T-cell (primary cell): ENCODE results near the gene ARL13B. TPM values are rescaled to one million over a fixed set of nuclear protein-coding genes. Genes with fewer than 3 reads are reported as not detected.
A peak's percentile ranks its signal among the peaks of the same experiment; 100 is the strongest.
"Not testable (repeated sequence)": the region's sequence is repeated elsewhere in the genome, so short reads cannot be mapped to it uniquely, and the experiment has no call there.

ENCODE experiments used
- ATAC-seq, 4 experiments: fragments of 200-7000 bp in 3 of 4; fragments of 150-1000 bp in 1 of 4; cut with Tn5 transposase; replicated peaks in 1 of 4; 1 replicate in 3 of 4; 2 replicates in 1 of 4; pipeline ENCODE4 v1.10.0; 2021; ENCODE audit warnings: moderate library complexity in 3 of 4, mild to moderate bottlenecking in 2 of 4, moderate number of reproducible peaks in 1 of 4
- CTCF ChIA-PET, 2 donors: fragments of 300-600 bp; sonication (Branson Sonifier 250); formaldehyde crosslinking; loops; one replicate each; lab custom pipeline; 2022; ENCODE audit warnings: antibody characterized with exemption in 2 of 2; lab: Charles Lee
- POLR2A ChIA-PET, 2 donors: fragments of 300-600 bp; sonication (Branson Sonifier 250); formaldehyde crosslinking; loops; one replicate each; lab custom pipeline; 2022; ENCODE audit warnings: antibody characterized with exemption in 2 of 2; lab: Charles Lee
- DNase-seq, 35 experiments: peaks; one replicate each; pipeline versions ENCODE4 v3.0.0 to v3.0.0-alpha.2; 2013 to 2023
- H3K27ac ChIP-seq: one replicate; pipeline ENCODE4 v1.5.1; 2013; ENCODE audit warnings: low read length
- H3K27me3 ChIP-seq, 2 experiments: replicated peaks in 1 of 2; 1 replicate in 1 of 2; 2 replicates in 1 of 2; pipeline versions ENCODE4 v1.6.1 to v1.7.0; 2013; ENCODE audit warnings: low read length in 1 of 2, mixed read lengths in 1 of 2; ENCODE audit not compliant: control insufficient read depth in 2 of 2, insufficient read depth in 2 of 2; ENCODE audit errors: extremely low read depth in 1 of 2
- H3K36me3 ChIP-seq, 2 donors: 1 replicate in 1 of 2; 2 replicates in 1 of 2; pipeline versions ENCODE4 v1.6.1 to v1.7.0; 2013; ENCODE audit warnings: low read length in 1 of 2; ENCODE audit not compliant: control insufficient read depth in 2 of 2, insufficient read depth in 1 of 2; ENCODE audit errors: extremely low read depth in 1 of 2
- H3K4me1 ChIP-seq, 2 experiments: 1 replicate in 1 of 2; 2 replicates in 1 of 2; pipeline versions ENCODE4 v1.6.1 to v1.7.0; 2013; ENCODE audit warnings: low read length in 2 of 2, mixed read lengths in 1 of 2; ENCODE audit not compliant: insufficient read depth in 2 of 2, control insufficient read depth in 1 of 2; ENCODE audit errors: extremely low read depth in 1 of 2
- H3K4me3 ChIP-seq, 2 donors: 1 replicate in 1 of 2; 2 replicates in 1 of 2; pipeline versions ENCODE4 v1.5.1 to v1.7.0; 2013; ENCODE audit warnings: mild to moderate bottlenecking in 2 of 2, low read length in 1 of 2, moderate library complexity in 1 of 2; ENCODE audit not compliant: control insufficient read depth in 1 of 2; ENCODE audit errors: extremely low read depth in 1 of 2
- H3K9me3 ChIP-seq: 2 replicates; pipeline ENCODE4 v1.7.0; 2013
- H3K27ac Mint-ChIP-seq, 2 donors: one replicate each; pipeline ENCODE4 v1.8.0; 2020 to 2021; ENCODE audit warnings: mild to moderate bottlenecking in 2 of 2, mixed read lengths in 2 of 2
- H3K27me3 Mint-ChIP-seq, 2 donors: one replicate each; pipeline ENCODE4 v1.8.0; 2021 to 2022; ENCODE audit warnings: mixed read lengths in 2 of 2
- H3K36me3 Mint-ChIP-seq: one replicate; pipeline ENCODE4 v1.8.0; 2021; ENCODE audit warnings: mixed read lengths
- H3K4me1 Mint-ChIP-seq, 3 donors: one replicate each; pipeline ENCODE4 v1.8.0; 2020 to 2022; ENCODE audit warnings: mixed read lengths in 3 of 3, mild to moderate bottlenecking in 1 of 3
- H3K4me3 Mint-ChIP-seq, 3 donors: one replicate each; pipeline ENCODE4 v1.8.0; 2020 to 2022; ENCODE audit warnings: mild to moderate bottlenecking in 3 of 3, mixed read lengths in 3 of 3, moderate library complexity in 3 of 3
- H3K9me3 Mint-ChIP-seq, 3 donors: one replicate each; pipeline ENCODE4 v1.8.0; 2020 to 2022; ENCODE audit warnings: mixed read lengths in 3 of 3
- WGBS: methylation state at CpG from one replicate; pipeline ENCODE4 v1.1.5; 2013; ENCODE audit warnings: missing lambda C conversion rate; ENCODE audit not compliant: insufficient coverage; 5-methylcytosine and 5-hydroxymethylcytosine counted together
- total RNA-seq, 35 experiments: library from RNA in 6 of 35; stranded (reverse) in 6 of 35; fragments of 120-200 nt in 1 of 35; gene quantifications; one replicate each; pipeline versions ENCODE4 v1.2.1 to v1.2.4 and lab custom pipeline; 2013 to 2026

The ARL13B gene
- total RNA-seq (10 to 100 TPM in 1 of 5 donors, 1 to 10 TPM in 4; 6.0 to 11.5 (median 9.2) TPM), total RNA-seq (lab: John Stamatoyannopoulos, UW) (8.3 to 33.9 (median 14.5) reads per million in 29 experiments)
- total RNA-seq (2013), result 7.0 TPM

DNA sequence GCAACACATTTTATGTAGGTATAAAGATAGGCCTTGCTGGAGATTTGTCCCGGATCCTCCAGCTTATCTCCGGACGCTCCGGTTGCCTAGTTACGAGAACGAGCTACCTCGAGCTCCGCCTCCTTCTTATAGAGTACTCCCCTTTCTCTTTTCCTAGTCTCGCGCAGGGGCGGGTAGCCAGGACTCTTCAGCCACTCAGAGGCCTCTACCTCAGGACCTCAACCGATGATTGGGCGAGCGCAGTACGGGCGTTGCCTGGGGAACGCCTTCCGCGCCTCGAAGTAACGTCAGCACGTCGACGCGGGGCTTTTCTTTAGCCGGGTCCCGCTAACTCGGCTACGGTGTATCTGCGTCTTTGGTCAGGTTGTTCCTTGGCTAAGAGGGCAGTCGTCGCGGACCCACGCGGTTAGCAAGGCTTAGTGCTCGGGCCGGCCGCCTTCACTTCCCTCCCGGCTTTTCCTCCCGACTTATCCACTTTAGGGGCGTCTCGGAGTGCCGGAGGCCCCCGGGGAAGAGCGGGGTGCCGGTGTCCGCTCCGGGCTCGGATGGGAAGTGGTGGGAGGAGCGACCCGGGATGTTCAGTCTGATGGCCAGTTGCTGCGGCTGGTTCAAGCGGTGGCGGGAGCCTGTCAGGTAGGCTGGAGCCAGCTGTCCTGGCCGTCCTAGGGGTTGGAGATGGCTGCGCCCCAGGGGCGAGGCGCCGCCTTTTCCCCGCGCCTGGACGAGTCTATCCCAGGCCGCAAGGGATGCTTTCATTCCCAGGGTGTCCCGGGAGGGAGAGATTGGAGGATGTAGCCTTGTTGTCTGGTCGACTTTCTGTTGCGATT is at the start of gene ARL13B:
ARL13B (plus strand) TSS at position 306 of the 827 bp plus-strand sequence; CDS start at position 575, 269 bp downstream.
- peaks cover 21 to 23% (median 23%) of the 10 kb centered on the region in 3 donors for H3K4me1 Mint-ChIP-seq
- H3K27ac Mint-ChIP-seq, result peak within 1 kb of the TSS; percentile 71 to 88
- ChIA-PET CTCF (interaction anchor here (0.6 to 1.5 kb wide), 7 partner anchors 13 to 90 kb away, joined by 3 to 12 read pairs (median 5); partner anchors contain the start of genes DHFR2 (in 1 of the 2) and NSUN3 (in 1 of the 2)), POLR2A (interaction anchor here (0.6 to 1.5 kb wide), 6 partner anchors 11 to 286 kb away, joined by 3 to 21 read pairs (median 3); partner anchors contain the start of genes DHFR2 (in 1 of the 2) and NSUN3 (in 1 of the 2))
- H3K27me3 Mint-ChIP-seq, result no peaks in the 10 kb centered on the region
- H3K4me3 Mint-ChIP-seq, result peak within 1 kb of the TSS; percentile 84 to 89 (median 87)
- Histone ChIP-seq H3K36me3 (no peaks in the 10 kb centered on the region), H3K4me3 (peak within 1 kb of the TSS; percentile 87 to 89), H3K9me3 (no peaks in the 10 kb centered on the region), H3K4me1 (peaks cover 8 to 9% of the 10 kb centered on the region in 2 experiments), H3K27me3 (no peaks in the 10 kb centered on the region), H3K27ac (peak within 1 kb of the TSS; percentile 83)
- DNase-seq (peak; percentile 81 to 97 (median 93)), ATAC-seq (peak; percentile 100)
- no peaks in the 10 kb centered on the region for H3K36me3 Mint-ChIP-seq
- WGBS, result under 1% methylated on average over 49 of the region's 66 CpGs
- H3K9me3 Mint-ChIP-seq, result no peaks in the 10 kb centered on the region

DNA sequence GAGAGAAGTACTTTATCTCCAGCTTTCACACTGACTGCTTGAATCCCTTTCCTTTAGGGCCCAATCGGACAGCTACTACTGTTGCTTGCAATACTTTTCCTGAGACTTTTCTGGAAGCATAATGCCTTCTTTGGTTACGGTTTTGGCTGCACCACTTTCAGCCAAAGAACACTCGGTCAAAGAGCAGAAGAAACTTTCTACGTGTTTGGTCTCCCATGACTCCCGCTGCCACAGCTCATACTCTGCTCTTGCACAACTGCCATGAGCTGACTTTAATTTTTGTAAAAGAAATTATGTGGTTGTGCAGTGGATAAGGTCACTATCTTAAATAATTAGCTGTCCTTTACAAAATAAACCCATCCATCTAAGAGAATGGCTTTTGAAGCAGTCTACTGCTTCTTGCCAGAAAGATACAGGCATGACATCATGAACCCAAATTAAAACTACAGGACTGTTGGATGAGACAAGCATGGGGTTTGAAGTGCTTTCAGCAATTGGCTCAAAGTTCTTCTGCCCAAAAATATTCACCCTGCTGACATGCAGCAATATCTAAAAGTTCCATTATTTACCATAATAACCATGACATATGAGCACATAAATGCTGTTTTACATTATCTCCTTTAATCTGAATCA is 48.2 kb upstream of the ARL13B start:
- Mint-ChIP-seq H3K4me3 (no peak overlapping the region), H3K9me3 (no peaks in the 10 kb centered on the region), H3K27ac (no peak overlapping the region), H3K27me3 (no peaks in the 10 kb centered on the region), H3K36me3 (no peaks in the 10 kb centered on the region), H3K4me1 (no peaks in the 10 kb centered on the region)
- peaks cover 0 to 6% of the 10 kb centered on the region in 2 experiments for H3K27me3 ChIP-seq
- no peaks in the 10 kb centered on the region for H3K9me3 ChIP-seq
- CTCF ChIA-PET, result no interaction called here
- H3K36me3 ChIP-seq, result no peaks in the 10 kb centered on the region
- no peaks in the 10 kb centered on the region for H3K4me1 ChIP-seq
- H3K4me3 ChIP-seq, result no peak overlapping the region
- H3K27ac ChIP-seq, result no peak overlapping the region
- DNase-seq (no peak), ATAC-seq (no peak)
- WGBS, result 85% methylated on average over 3 of the region's 5 CpGs
- POLR2A ChIA-PET, result no interaction called here

DNA sequence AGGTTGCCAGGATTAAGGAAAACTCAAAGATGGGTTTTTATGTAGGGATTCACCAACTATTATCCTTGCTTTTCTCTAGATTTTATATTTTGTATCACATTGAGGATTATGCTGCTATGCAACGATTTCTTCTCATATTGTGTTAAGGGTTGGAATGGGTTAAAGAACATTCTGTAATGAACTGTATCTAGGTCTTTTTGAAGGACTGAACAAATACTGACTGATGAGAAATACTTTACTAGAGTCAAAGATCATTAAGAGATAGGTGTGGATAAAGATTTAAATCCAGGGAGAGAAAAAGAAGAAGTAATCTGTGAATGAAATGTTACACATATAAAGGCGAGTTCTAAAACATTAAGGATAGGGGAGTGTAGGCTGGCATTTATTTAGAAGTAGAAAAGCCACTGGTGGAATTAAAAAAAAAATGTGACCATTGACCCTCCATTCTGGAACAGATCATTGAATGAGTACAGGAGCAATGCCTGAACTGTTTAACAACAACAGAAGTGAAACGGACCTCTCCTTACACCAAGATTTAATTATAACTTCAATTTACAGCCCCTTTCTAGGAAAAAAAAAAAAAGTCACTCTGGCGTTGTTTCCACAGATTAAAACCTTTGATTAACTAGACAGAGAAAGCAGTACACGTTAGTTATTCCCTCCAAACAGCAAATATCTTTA is 45.4 kb upstream of the ARL13B start:
- CTCF ChIA-PET, result no interaction called here
- Mint-ChIP-seq H3K4me3 (no peak overlapping the region), H3K36me3 (no peaks in the 10 kb centered on the region), H3K27me3 (no peaks in the 10 kb centered on the region), H3K4me1 (no peaks in the 10 kb centered on the region), H3K27ac (no peak overlapping the region), H3K9me3 (no peaks in the 10 kb centered on the region)
- no peaks in the 10 kb centered on the region for H3K9me3 ChIP-seq
- POLR2A ChIA-PET, result no interaction called here
- no peak overlapping the region for H3K4me3 ChIP-seq
- ATAC-seq (no peak), DNase-seq (no peak)
- H3K4me1 ChIP-seq, result no peaks in the 10 kb centered on the region
- H3K36me3 ChIP-seq, result no peaks in the 10 kb centered on the region
- no peak overlapping the region for H3K27ac ChIP-seq
- WGBS, result 89% methylated on average over 2 of the region's 5 CpGs
- H3K27me3 ChIP-seq, result peaks cover 0 to 6% of the 10 kb centered on the region in 2 experiments

DNA sequence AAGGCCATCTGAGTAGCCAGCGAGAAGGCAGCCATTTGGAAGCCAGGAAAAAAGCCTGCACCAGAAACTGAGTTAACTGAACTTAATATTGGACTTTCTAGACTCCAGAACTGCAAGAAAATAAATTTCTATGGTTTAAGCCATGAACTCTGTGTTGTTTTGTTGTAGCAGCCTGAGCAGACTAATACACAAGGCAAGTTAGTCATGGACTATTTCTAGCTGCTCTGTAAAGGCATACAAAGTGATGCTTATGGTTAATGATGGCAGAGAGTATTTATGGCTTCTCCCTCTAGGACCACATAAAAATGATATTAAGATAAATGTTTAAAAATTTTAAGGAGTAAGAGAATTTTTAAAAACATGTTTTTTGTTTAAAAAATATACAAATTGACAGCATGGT is 43.4 kb upstream of the ARL13B start:
- H3K27ac ChIP-seq, result no peak overlapping the region
- no peaks in the 10 kb centered on the region for H3K9me3 Mint-ChIP-seq
- no peaks in the 10 kb centered on the region for H3K9me3 ChIP-seq
- ChIA-PET CTCF (no interaction called here), POLR2A (no interaction called here)
- peaks cover 0 to 6% of the 10 kb centered on the region in 2 experiments for H3K27me3 ChIP-seq
- no peak overlapping the region for H3K27ac Mint-ChIP-seq
- H3K27me3 Mint-ChIP-seq, result no peaks in the 10 kb centered on the region
- H3K36me3 ChIP-seq, result no peaks in the 10 kb centered on the region
- WGBS, result 0% methylated on average over 1 of the region's 1 CpG
- no peak for ATAC-seq
- no peak overlapping the region for H3K4me3 ChIP-seq
- no peaks in the 10 kb centered on the region for H3K36me3 Mint-ChIP-seq
- no peak for DNase-seq
- no peak overlapping the region for H3K4me3 Mint-ChIP-seq
- no peaks in the 10 kb centered on the region for H3K4me1 Mint-ChIP-seq
- no peaks in the 10 kb centered on the region for H3K4me1 ChIP-seq

DNA sequence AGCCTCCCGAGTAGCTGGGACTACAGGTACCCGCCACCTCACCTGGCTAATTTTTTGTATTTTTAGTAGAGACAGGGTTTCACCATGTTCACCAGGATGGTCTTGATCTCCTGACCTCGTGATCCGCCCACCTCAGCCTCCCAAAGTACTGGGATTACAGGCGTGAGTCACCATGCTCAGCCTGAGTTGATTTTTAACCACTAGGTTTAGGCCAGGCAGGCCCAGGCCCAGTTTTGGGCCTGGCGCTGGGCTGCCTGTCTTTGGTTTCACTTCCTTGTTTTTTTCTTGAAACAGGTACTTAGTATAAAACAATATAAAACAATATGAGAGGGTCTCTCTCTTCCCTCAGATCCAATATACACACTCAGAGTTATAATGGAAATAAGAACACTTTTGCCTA is 42.5 kb upstream of the ARL13B start:
- H3K36me3 ChIP-seq, H3K36me3 Mint-ChIP-seq, H3K4me1 Mint-ChIP-seq, H3K27me3 ChIP-seq, ATAC-seq, H3K27ac ChIP-seq, H3K4me3 Mint-ChIP-seq, DNase-seq, H3K27me3 Mint-ChIP-seq, H3K27ac Mint-ChIP-seq, H3K4me1 ChIP-seq, CTCF ChIA-PET, H3K9me3 ChIP-seq, H3K4me3 ChIP-seq, POLR2A ChIA-PET, H3K9me3 Mint-ChIP-seq: not testable (repeated sequence)
- WGBS, result 64% methylated on average over 3 of the region's 6 CpGs

DNA sequence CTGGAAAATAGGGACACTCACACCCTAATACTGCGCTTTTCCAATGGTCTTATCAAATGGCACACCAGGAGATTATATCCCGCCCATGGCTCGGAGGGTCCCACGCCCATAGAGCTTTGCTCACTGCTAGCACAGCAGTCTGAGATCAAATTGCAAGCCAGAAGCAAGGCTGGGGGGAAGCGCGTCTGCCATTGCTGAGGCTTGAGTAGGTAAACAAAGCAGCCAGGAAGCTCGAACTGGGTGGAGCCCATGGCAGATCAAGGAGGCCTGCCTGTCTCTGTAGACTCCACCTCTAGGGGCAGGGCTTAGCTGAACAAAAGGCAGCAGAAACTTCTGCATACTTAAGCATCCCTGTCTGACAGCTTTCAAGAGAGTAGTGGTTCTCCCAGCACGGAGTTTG is 30.0 kb upstream of the ARL13B start:
- peaks cover 16 to 31% of the 10 kb centered on the region in 2 donors for H3K27me3 Mint-ChIP-seq
- H3K4me1 ChIP-seq, H3K4me3 Mint-ChIP-seq, H3K9me3 ChIP-seq, H3K36me3 Mint-ChIP-seq, H3K27me3 ChIP-seq, H3K4me3 ChIP-seq, H3K36me3 ChIP-seq, H3K4me1 Mint-ChIP-seq, H3K27ac Mint-ChIP-seq, POLR2A ChIA-PET, DNase-seq, H3K27ac ChIP-seq, CTCF ChIA-PET, ATAC-seq: not testable (repeated sequence)
- WGBS, result 78% methylated on average over 8 of the region's 8 CpGs
- H3K9me3 Mint-ChIP-seq, result peaks cover 0 to 16% (median 3%) of the 10 kb centered on the region in 3 donors
